Stimulated activated CD4-positive, alpha-beta T cell treated with anti-CD3 and anti-CD28 coated beads, Interleukin-4, amount 100 ng/mL, for 48 hours (primary cell): ENCODE measurements around the gene CD84.
A peak's percentile ranks its signal among the peaks of the same experiment; 100 is the strongest.

ENCODE experiments used
- DNase-seq, 2 donors: peaks; one replicate each; pipeline ENCODE4 v3.0.0-alpha.2; 2020; ENCODE audit warnings: low read depth in 2 of 2

Gene CD84, protein sequence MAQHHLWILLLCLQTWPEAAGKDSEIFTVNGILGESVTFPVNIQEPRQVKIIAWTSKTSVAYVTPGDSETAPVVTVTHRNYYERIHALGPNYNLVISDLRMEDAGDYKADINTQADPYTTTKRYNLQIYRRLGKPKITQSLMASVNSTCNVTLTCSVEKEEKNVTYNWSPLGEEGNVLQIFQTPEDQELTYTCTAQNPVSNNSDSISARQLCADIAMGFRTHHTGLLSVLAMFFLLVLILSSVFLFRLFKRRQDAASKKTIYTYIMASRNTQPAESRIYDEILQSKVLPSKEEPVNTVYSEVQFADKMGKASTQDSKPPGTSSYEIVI

DNA sequence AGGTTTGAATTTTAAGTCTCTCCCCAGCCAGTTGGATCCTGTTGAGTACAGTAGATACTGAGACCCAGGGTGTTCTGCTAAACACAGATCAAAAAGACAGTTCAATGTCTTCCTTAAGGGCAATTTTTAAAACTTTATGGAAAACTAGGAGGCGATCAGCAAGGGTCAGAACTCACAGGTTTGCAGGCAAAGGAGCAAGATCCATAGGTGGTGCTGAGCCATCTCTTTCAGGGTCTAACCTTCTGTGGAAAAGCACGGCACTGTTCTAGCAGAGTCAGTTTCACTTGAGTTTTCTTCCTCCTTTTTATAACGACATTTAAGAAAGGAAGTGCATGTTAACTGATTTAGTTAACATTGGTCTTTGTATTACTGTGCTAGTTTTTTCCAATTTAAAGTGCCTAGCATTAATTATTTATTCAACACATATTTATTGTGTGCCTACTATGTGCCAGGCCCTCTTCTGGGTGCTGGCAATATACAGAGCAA lies at the start of gene CD84:
Gene CD84 (minus strand): TSS at position 281 of the 486 bp plus-strand sequence. CDS start 59 bp downstream, at position 222.
- DNase-seq, result no peak

DNA sequence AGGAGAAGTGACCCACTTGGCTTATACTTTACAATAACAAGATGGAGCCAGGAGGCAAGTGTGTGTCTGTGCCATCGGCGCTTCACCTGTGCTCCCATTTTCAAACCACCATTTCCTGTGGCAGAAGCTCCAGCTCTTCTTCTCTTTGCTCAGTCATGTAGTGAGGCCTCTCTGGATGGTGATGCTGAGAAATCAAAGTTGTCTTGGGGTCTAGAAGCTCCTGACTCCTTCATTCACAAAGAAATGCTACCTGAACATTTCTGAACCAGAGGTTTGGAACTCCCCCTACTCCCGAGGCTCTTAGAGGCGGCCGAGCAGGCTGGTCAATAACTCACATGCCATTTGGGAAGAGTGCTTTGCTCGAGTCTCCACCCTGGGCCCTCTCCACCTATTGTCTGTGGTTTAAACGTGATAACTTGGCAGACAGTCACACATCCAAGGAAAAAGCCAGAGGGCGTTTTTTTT lies 49.5 kb upstream of the CD84 start:
- DNase-seq, result no peak

- peak; percentile 57 to 62 for DNase-seq
Observed at GRCh38 chr1:160627677-160628289, 48.5 kb upstream of the CD84 start.

DNA sequence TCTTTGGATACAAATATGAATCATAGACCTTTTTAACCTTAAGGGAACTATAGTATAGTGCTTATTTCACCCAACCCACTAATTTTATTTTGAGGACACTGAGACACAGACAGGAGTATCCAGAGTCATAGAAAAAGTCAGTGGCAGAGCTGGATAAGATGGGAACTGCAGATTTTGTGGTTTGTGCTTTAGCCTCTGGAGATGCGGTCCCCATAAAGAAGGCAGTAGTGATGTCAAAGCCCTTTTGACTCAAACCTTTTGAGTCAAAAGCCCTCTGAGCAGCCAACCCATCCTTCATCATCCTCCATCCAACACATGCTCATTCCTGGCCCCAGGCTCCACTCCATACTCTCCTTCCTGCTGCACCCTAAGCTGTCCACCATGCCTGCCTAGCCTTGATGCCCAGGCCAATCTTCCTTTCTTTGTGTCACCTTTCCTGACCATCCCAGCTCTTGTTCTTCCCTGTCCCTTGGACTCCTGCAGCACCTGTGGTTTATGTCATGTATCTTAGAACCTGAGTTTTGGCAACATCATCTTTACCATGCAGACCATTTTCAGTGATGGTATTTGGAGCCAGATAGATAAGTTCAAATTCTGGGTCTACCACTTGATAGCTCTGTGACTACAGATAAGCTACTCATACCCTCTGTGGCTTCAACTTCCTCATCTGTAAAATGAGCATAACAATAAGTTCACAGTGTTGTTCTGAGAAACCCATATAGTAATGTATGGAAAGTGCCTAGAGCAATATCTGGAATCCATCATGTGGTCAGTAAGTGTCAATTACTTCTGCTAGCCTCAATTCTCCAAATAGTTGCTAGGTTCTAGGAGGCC lies 47.4 kb upstream of the CD84 start:
- DNase-seq, result no peak

DNA sequence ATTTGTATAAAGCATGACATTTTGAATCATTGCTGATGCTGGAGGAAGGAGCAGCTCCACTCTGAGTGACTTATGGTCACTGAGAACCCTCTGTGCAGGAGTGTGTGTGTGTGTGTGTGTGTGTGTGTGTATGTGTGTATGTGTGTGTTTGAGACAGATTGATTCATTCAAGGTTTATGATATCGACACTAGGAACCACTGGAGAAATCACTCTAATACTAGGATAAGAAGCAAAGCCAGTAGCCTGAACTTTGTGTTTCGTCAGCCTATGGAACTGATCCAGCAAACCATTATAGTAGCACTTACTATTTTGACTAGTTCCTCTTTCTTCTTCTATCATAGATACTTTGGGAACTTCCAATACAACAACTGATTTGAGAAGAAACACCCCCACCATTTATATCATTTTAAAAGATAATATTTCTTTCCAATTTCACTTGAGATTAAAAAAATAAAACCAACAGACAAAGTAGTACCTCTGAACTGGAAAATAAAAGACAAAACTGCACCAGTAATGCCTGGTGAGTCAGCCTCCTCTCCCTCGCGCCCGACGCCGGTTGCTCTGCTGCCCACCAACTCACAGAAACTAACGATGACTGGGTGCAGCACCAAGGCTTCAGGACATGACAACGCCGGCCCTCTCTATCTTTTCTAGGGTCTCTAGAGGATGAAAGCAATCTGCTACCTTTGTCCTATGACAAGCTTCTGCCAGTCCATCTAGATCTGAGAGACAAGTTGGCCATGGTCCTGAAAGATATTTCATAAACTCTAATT lies 46.6 kb upstream of the CD84 start:
- peak; percentile 60 to 64 for DNase-seq

DNA sequence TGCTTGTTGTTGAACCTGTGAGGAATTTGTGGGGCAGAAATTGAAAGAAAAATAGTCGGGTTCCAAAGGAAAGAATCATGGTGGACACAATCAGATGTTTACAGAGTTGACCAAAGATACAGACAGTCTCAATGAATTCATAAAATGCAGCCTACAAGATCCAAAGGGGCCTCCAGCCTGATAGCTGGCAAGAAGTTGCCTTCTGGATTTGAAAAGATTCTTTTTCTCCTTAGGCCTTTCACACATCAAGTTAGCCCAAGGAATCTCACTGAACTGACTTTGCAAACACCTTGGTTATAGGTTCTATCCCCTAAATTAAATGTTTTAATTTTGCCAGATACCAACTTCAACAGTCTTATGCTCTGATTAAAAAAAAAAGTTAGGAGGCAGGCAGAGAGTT lies 46.0 kb upstream of the CD84 start:
- DNase-seq, result no peak

DNA sequence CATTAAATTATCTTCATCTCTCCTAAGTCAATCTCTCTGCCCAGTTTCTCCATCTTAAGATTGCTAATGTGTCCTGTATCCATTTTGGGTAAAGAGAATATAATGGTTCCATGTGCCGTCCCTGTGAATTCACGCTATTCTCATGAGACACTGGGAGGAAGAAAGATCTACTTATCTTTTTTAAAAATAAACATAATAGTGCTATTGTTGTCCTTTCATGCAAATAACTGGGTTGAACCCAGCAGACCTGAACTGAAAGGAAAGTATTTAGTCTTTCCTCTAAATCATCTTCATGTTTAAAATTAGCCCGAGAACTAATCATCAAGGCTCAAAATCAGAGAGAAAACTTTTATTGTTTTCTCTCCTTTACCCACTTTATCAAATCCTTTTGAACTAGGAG lies 45.2 kb upstream of the CD84 start:
- DNase-seq, result no peak

DNA sequence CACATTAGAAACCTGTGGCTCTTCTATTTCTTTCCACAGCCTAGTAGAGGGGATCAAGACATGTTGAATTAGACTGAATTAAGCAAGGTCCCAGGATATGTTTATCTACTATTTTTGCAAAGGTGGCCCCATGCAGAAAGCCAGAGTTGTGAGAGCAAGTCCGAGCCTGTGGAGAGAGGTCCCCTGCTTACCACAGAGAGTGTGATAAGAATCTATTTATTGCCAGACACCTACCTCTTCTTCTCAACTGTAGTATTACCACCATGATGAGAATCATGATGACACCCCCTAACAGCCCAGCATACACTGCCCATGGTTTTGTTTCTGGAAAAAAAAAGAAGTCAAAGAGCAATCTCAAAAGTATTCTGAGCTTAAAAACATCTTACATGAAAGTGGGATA lies 44.6 kb upstream of the CD84 start:
- DNase-seq, result no peak

- no peak for DNase-seq
Observed at GRCh38 chr1:160623227-160623633, 43.9 kb upstream of the CD84 start.

DNA sequence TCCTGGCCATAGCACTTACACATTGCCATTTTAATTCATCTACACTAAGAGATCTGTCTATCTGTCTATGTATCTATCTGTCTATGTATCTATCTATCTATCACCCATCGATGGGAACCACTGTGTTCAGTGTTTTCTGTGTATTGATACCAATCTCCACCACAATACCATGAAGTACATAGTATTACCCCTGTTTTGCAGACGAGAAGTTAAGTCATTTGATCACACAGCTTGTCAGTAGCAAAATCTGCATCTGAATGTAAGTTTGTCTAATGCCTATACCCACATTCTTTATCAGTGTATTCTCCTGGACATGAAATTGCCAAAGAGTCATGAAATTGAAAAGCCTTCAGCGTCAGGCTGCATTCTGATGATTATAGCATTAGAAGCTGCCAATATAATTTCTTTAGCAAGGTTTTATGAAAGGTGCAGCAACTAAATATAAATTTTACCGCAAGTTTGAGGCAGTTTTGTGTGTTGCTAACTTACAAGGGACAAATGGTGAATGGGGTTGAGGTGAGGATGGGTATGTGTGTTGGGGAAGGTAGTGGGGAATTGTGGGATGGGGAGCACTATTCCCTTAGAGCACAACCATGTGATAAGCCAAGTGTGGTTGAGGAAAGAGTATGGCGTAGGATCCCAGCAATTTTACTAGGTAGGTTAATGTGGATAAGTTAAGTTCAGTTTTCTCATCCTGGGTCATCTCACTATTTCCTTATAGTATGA lies 43.4 kb upstream of the CD84 start:
- DNase-seq, result no peak

GRCh38 chr1:160621633-160622413 lies 42.5 kb upstream of the CD84 start:
- no peak for DNase-seq

DNA sequence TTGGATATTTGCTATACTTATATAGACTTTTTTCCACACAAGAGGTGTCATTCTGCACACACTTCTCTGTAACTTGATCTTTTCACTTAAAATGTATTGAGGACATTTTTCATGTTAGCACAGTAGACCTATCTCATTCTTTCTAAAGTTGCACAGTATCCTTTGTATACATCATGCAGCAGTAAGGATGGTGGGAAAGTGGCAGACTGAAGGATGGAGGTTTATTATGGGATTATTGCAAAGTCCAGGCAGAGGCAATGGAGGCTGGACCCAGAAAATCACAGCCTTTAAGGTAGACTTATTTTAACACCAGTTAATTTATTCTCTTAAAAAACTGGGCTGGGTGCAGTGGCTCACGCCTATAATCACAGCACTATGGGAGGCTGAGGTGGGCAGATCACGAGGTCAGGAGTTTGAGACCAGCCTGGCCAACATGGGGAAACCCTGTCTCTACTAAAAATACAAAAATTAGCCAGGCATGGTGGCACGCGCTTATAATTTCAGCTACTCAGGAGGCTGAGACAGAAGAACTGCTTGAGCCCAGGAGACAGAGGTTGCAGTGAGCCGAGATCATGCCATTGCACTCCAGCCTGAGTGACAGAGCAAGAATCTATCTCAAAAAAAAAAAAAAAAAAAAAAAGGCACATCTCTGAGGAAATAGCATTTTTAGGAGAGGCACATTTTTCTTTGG lies 41.8 kb upstream of the CD84 start:
- DNase-seq, result no peak

- DNase-seq, result no peak
Observed at GRCh38 chr1:160619742-160620277, 40.5 kb upstream of the CD84 start.

DNA sequence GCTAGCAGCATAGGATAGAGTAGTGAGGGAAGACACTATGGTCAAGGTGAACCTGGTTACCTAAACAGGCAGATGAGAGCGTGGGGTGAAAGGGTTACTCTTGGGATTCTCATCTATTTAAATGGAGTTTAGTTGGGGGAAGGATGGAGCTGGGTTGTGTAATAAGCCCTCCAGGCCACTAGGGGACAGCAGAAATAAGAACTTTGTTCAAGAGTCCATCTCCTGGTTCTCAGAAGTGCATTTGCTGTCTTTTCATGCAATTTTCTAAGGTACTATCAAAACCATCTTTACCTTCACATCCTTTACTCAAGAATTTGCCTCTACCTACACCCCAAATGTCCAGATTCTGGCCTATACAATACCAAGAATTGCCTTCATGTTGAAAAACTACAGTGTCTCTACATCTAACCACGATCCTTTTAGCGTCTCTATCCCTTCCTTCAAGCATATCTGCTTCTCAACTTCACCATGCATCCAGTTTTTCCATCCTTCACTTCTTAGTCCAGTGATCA lies 39.5 kb upstream of the CD84 start:
- no peak for DNase-seq

- DNase-seq, result no peak
Observed at GRCh38 chr1:160618327-160618726, 39.0 kb upstream of the CD84 start.

DNA sequence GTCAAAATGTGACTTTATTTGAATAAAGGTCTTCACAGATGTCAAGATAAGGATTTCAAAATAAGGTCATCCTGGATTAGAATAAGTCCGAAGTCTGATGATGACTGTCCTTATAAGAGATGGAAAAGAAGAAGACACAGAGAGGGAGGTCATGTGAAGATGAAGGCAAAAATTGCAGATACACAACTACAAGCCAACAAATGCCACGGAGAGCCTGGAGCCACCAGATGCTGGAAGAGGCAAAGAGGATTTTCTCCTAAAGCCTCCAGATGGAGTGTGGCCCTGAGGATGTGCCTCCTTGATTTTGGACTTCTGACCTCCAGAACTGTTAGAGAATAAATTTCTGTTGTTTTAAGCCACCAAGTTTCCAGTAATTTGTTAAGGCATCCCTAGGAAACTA lies 36.4 kb upstream of the CD84 start:
- no peak for DNase-seq

GRCh38 chr1:160614410-160614809 lies 35.1 kb upstream of the CD84 start:
- no peak for DNase-seq

GRCh38 chr1:160612613-160613218 lies 33.4 kb upstream of the CD84 start:
- no peak for DNase-seq
